HCT116 (cell line): Measurements from ENCODE around the gene RHCG. TPM values are rescaled to one million over a fixed set of nuclear protein-coding genes. Genes with fewer than 3 reads are reported as not detected.
A peak's percentile ranks its signal among the peaks of the same experiment; 100 is the strongest.

Experiments
- ATAC-seq: fragments of 200-7000 bp; cut with Tn5 transposase; 2 replicates; pipeline ENCODE4 v1.9.1; 2020; ENCODE audit warnings: mild to moderate bottlenecking, moderate library complexity
- BruUV-seq: library from RNA; stranded (reverse); fragments of 400-500 nt; replicated peaks from 2 replicates; lab custom pipeline; 2021; lab: Mats Ljungman, UMichigan
- CTCF ChIA-PET: fragments of 300-600 bp; sonication (Branson Sonifier 250); formaldehyde crosslinking; loops from one replicate; lab custom pipeline; 2021; ENCODE audit warnings: antibody characterized with exemption; lab: Charles Lee
- POLR2A ChIA-PET: fragments of 300-600, 350-600 bp; sonication (Branson Sonifier 250); formaldehyde crosslinking; loops from one replicate; lab custom pipeline; 2021; ENCODE audit warnings: antibody characterized with exemption; lab: Charles Lee
- RAD21 ChIA-PET, 2 experiments: fragments of 300-600 bp; sonication (Branson Sonifier 250); formaldehyde crosslinking; loops; one replicate each; lab custom pipeline; 2023; ENCODE audit warnings: low total read pairs in 2 of 2; ENCODE audit not compliant: uncharacterized antibody in 2 of 2, unreplicated experiment in 2 of 2, low non-redundant PET in 1 of 2; lab: Charles Lee
- DNase-seq: peaks from one replicate; pipeline ENCODE4 v3.0.0-alpha.2; 2010; ENCODE audit warnings: low read depth, low spot score
- H2AFZ ChIP-seq: fragments of 200-600 bp; shearing (Covaris generic), sonication (generic); 2 replicates; pipeline ENCODE4 v1.6.1; 2017; ENCODE audit warnings: low read depth, mixed run types, mixed read lengths, antibody characterized with exemption, low read length; ENCODE audit not compliant: poor library complexity, severe bottlenecking
- H3K27ac ChIP-seq: 2 replicates; pipeline ENCODE4 v1.5.1; 2012; ENCODE audit warnings: low read depth, low read length
- H3K27me3 ChIP-seq: fragments of 200-600 bp; sonication (generic); 2 replicates; pipeline ENCODE4 v1.6.1; 2016; ENCODE audit warnings: mixed run types, low read length, mixed read lengths; ENCODE audit not compliant: insufficient read depth
- H3K36me3 ChIP-seq, 2 experiments: fragments of 200-500 bp in 1 of 2; fragments of 200-600 bp in 1 of 2; sonication (Bioruptor generic) in 1 of 2; sonication (generic) in 1 of 2; 2 replicates each; pipeline versions ENCODE4 v1.5.1 to v1.6.1; 2014 to 2016; ENCODE audit warnings: low read length in 2 of 2, inconsistent platforms in 1 of 2, mixed read lengths in 1 of 2, mixed run types in 1 of 2; ENCODE audit not compliant: insufficient read depth in 2 of 2, control insufficient read depth in 1 of 2
- H3K4me1 ChIP-seq, 2 experiments: fragments of 200-600 bp in 1 of 2; sonication (generic) in 1 of 2; 2 replicates each; pipeline versions ENCODE4 v1.5.1 to v1.6.1; 2012 to 2017; ENCODE audit warnings: low read length in 2 of 2, inconsistent platforms in 1 of 2, mild to moderate bottlenecking in 1 of 2, mixed read lengths in 1 of 2, mixed run types in 1 of 2, moderate library complexity in 1 of 2; ENCODE audit not compliant: insufficient read depth in 2 of 2, control insufficient read depth in 1 of 2
- H3K4me2 ChIP-seq: fragments of 200-600 bp; sonication (generic); 2 replicates; pipeline ENCODE4 v1.6.1; 2017; ENCODE audit warnings: mixed run types, low read length, mixed read lengths
- H3K4me3 ChIP-seq, 2 experiments: fragments of 200-600 bp in 1 of 2; sonication (generic) in 1 of 2; replicated peaks in 1 of 2; 2 replicates each; pipeline ENCODE4 v1.5.1; 2011 to 2016; ENCODE audit warnings: low read length in 2 of 2, control low read depth in 1 of 2, low read depth in 1 of 2, mild to moderate bottlenecking in 1 of 2, mixed read lengths in 1 of 2, mixed run types in 1 of 2
- H3K79me2 ChIP-seq: fragments of 200-600 bp; sonication (generic); 2 replicates; pipeline ENCODE4 v1.6.1; 2017; ENCODE audit warnings: mild to moderate bottlenecking, mixed run types, low read length, moderate library complexity, mixed read lengths; ENCODE audit not compliant: insufficient read depth
- H3K9ac ChIP-seq: fragments of 200-600 bp; sonication (generic); 2 replicates; pipeline ENCODE4 v1.6.1; 2016; ENCODE audit warnings: low read length, mixed read lengths
- H3K9me2 ChIP-seq: fragments of 200-600 bp; sonication (generic), shearing (Covaris generic); 2 replicates; pipeline ENCODE4 v1.6.1; 2017; ENCODE audit warnings: mixed run types, mild to moderate bottlenecking, moderate library complexity; ENCODE audit not compliant: insufficient read depth
- H3K9me3 ChIP-seq, 2 experiments: fragments of 200-500 bp in 1 of 2; fragments of 200-600 bp in 1 of 2; sonication (Bioruptor generic) in 1 of 2; sonication (generic) in 1 of 2; 2 replicates each; pipeline ENCODE4 v1.6.1; 2014 to 2017; ENCODE audit warnings: low read length in 2 of 2, mixed read lengths in 2 of 2, inconsistent platforms in 1 of 2, low read depth in 1 of 2, mild to moderate bottlenecking in 1 of 2, mixed run types in 1 of 2, moderate library complexity in 1 of 2; ENCODE audit not compliant: control insufficient read depth in 1 of 2, insufficient read depth in 1 of 2
- H4K20me1 ChIP-seq: fragments of 200-600 bp; sonication (generic), shearing (Covaris generic); 2 replicates; pipeline ENCODE4 v1.6.1; 2017; ENCODE audit warnings: mixed run types, mild to moderate bottlenecking, moderate library complexity; ENCODE audit not compliant: insufficient read depth
- CBX3 ChIP-seq: IDR thresholded peaks from 2 replicates; pipeline ENCODE4 v1.6.1; 2012; ENCODE audit warnings: low read depth
- ELF1 ChIP-seq: IDR thresholded peaks from 2 replicates; pipeline ENCODE4 v1.6.1; 2012; ENCODE audit warnings: low read depth, borderline replicate concordance
- MAX ChIP-seq: IDR thresholded peaks from 2 replicates; pipeline ENCODE4 v1.6.1; 2012
- RAD21 ChIP-seq: IDR thresholded peaks from 2 replicates; pipeline ENCODE4 v1.6.1; 2012; ENCODE audit warnings: low read depth, mild to moderate bottlenecking
- SIN3A ChIP-seq: IDR thresholded peaks from 2 replicates; pipeline ENCODE4 v1.6.1; 2012; ENCODE audit warnings: low read depth
- TCF7L2 ChIP-seq: IDR thresholded peaks from 2 replicates; pipeline ENCODE4 v1.7.0; 2011; ENCODE audit warnings: borderline replicate concordance, inconsistent platforms; ENCODE audit not compliant: insufficient read depth, insufficient read length; ENCODE audit errors: extremely low read depth
- intact Hi-C: fragments of 100-400 bp; cut with micrococcal nuclease; formaldehyde crosslinking; loops from 2 replicates; pipeline ENCODE4 v1.10.0; 2022
- total RNA-seq: library from RNA; stranded (reverse); gene quantifications from one replicate; pipeline ENCODE4 v1.2.1, GENCODE V29; 2021; ENCODE audit not compliant: unreplicated experiment
- TF ChIP-seq, protein P1 (sequence below), 3 experiments: fragments of 200-600 bp in 1 of 3; sonication (generic) in 1 of 3; IDR thresholded peaks in 2 of 3; conservative IDR thresholded peaks in 1 of 3; 2 replicates each; pipeline ENCODE4 v1.5.1; 2012 to 2017; ENCODE audit warnings: low read depth in 2 of 3, low read length in 2 of 3, antibody characterized with exemption in 1 of 3, borderline replicate concordance in 1 of 3, control low read depth in 1 of 3, mild to moderate bottlenecking in 1 of 3, mixed read lengths in 1 of 3, mixed run types in 1 of 3, moderate library complexity in 1 of 3; ENCODE audit not compliant: insufficient read depth in 1 of 3
- TF ChIP-seq, protein P2 (sequence below): IDR thresholded peaks from 2 replicates; pipeline ENCODE4 v1.6.1; 2012

The RHCG gene
- total RNA-seq, 1 experiment from 2014 or later: not detected

GRCh38 chr15:89495638-89496145 lies 691 bp downstream of the RHCG start:
- no peak overlapping the region for H3K27ac ChIP-seq
- no TSS peak for BruUV-seq

DNA sequence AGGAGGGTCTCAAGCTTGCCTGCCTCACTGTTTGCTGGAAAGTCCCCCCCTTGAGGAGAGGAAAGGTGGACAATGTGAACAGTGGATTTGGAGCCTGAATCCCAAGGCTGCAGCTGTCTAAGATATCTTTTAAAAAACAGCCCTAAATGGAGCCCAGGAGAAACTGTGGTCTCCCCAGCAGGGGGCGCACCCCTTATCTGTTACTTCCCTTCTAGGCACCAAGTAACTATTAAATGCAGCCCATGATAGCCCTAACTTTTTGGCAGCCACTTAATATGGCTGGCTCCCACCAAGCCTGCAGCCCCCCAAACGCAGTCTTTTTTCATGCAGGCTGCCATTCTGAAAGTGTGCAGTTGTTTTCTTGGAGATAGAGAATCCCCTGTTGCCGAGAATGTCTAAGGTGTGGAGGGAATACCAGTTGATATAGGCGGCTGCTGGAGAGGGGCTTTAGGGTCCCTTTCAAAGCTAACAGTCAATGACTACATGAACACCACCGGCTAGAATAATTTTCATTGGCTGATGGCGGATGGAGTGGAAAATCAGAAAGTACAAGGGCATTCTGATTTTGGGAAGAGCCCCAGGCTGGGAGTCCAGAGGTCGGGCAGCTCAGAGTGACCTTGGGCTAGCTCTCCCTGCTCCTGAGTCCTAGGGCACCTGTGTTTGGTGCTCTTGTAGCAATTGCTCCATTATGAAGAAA lies 1.3 kb downstream of the RHCG start:
- no peaks in the 10 kb centered on the region for H3K36me3 ChIP-seq
- ATAC-seq: peak; percentile 49
- ChIA-PET POLR2A (no interaction called here), RAD21 (no interaction called here), CTCF (interaction anchor here (0.6 to 1.3 kb wide), 5 partner anchors 22 to 1030 kb away, joined by 3 to 7 read pairs (median 3); no protein-coding TSS in a partner anchor)
- no peaks in the 10 kb centered on the region for H3K79me2 ChIP-seq
- no peak overlapping the region for H3K4me2 ChIP-seq
- H3K9ac ChIP-seq: no peak overlapping the region
- no peaks in the 10 kb centered on the region for H3K9me3 ChIP-seq
- H3K27ac ChIP-seq: no peak overlapping the region
- peaks cover 4 to 20% of the 10 kb centered on the region in 2 experiments for H3K4me1 ChIP-seq
- H3K4me3 ChIP-seq: no peak overlapping the region
- no peak for DNase-seq
- H4K20me1 ChIP-seq: no peaks in the 10 kb centered on the region
- no peaks in the 10 kb centered on the region for H3K27me3 ChIP-seq
- BruUV-seq: no TSS peak
- H3K9me2 ChIP-seq: no peaks in the 10 kb centered on the region
- H2AFZ ChIP-seq: no peak overlapping the region
- intact Hi-C loops: loop anchor here (1.0 kb wide), 1 partner anchor 61 kb away; no protein-coding TSS in a partner anchor
- TF ChIP-seq RAD21 (peak; percentile 46; the same call in 1 of the 2 replicates), SIN3A (no peak)
- TF ChIP-seq, protein P1, sequence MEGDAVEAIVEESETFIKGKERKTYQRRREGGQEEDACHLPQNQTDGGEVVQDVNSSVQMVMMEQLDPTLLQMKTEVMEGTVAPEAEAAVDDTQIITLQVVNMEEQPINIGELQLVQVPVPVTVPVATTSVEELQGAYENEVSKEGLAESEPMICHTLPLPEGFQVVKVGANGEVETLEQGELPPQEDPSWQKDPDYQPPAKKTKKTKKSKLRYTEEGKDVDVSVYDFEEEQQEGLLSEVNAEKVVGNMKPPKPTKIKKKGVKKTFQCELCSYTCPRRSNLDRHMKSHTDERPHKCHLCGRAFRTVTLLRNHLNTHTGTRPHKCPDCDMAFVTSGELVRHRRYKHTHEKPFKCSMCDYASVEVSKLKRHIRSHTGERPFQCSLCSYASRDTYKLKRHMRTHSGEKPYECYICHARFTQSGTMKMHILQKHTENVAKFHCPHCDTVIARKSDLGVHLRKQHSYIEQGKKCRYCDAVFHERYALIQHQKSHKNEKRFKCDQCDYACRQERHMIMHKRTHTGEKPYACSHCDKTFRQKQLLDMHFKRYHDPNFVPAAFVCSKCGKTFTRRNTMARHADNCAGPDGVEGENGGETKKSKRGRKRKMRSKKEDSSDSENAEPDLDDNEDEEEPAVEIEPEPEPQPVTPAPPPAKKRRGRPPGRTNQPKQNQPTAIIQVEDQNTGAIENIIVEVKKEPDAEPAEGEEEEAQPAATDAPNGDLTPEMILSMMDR (IDR thresholded peaks at IDR 0.05 in 2 of 3, conservative IDR thresholded peaks at IDR 0.05 in 1 of 3; ENCODE audit: borderline replicate concordance in 1 of 3, insufficient read depth in 1 of 3, low read depth in 2 of 3, low read length in 2 of 3): peak; percentile 53 to 74 (median 72)

More at GRCh38 chr15:89495638-89496145, 691 bp downstream of the RHCG start:
- no peaks in the 10 kb centered on the region for H3K27me3 ChIP-seq
- H4K20me1 ChIP-seq: no peaks in the 10 kb centered on the region
- no peaks in the 10 kb centered on the region for H3K9me2 ChIP-seq
- no peak overlapping the region for H2AFZ ChIP-seq
- intact Hi-C loops: loop anchor here (1.0 kb wide), 1 partner anchor 61 kb away; no protein-coding TSS in a partner anchor
- no peaks in the 10 kb centered on the region for H3K36me3 ChIP-seq
- ChIA-PET RAD21 (no interaction called here), POLR2A (no interaction called here), CTCF (interaction anchor here (0.6 to 1.3 kb wide), 2 partner anchors 52 to 1031 kb away, joined by 3 to 4 read pairs; no protein-coding TSS in a partner anchor)
- H3K4me3 ChIP-seq: no peak overlapping the region
- H3K79me2 ChIP-seq: no peaks in the 10 kb centered on the region
- peaks cover 4 to 20% of the 10 kb centered on the region in 2 experiments for H3K4me1 ChIP-seq
- H3K9me3 ChIP-seq: no peaks in the 10 kb centered on the region
- no peak for ATAC-seq
- DNase-seq: no peak
- H3K9ac ChIP-seq: no peak overlapping the region
- no peak for TF ChIP-seq MAX
- TF ChIP-seq CBX3: no peak
- TF ChIP-seq, protein P2, sequence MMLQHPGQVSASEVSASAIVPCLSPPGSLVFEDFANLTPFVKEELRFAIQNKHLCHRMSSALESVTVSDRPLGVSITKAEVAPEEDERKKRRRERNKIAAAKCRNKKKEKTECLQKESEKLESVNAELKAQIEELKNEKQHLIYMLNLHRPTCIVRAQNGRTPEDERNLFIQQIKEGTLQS: no peak
- no peak for TF ChIP-seq ELF1
- TF ChIP-seq SIN3A: no peak
- no peak for TF ChIP-seq TCF7L2
- H3K4me2 ChIP-seq: no peak overlapping the region
